SK-N-MC (cell line): ENCODE results near the gene VGLL2.

Experiments used
- EZH2 ChIP-seq: fragments of 200-600 bp; sonication (generic); IDR thresholded peaks from one replicate; pipeline ENCODE4 v1.6.1; 2017; ENCODE audit warnings: antibody characterized with exemption
- POLR2AphosphoS5 ChIP-seq: IDR thresholded peaks from 2 replicates; pipeline ENCODE4 v1.6.1; 2012; ENCODE audit warnings: mild to moderate bottlenecking, low read depth, low read length, borderline replicate concordance

- no peak for TF ChIP-seq POLR2AphosphoS5
- no peak for TF ChIP-seq EZH2
These were observed 33.2 kb upstream of the VGLL2 start for GRCh38 chr6:117232196-117232595.
